ENCODE data around the gene THOC6. TPM values are rescaled to one million over a fixed set of nuclear protein-coding genes. Genes with fewer than 3 reads are reported as not detected.
"Not testable (repeated sequence)": the region's sequence is repeated elsewhere in the genome, so short reads cannot be mapped to it uniquely, and the experiment has no call there.

THOC6 gene
- total RNA-seq, 1 experiment from 2014 or later = 64.6 TPM

DNA sequence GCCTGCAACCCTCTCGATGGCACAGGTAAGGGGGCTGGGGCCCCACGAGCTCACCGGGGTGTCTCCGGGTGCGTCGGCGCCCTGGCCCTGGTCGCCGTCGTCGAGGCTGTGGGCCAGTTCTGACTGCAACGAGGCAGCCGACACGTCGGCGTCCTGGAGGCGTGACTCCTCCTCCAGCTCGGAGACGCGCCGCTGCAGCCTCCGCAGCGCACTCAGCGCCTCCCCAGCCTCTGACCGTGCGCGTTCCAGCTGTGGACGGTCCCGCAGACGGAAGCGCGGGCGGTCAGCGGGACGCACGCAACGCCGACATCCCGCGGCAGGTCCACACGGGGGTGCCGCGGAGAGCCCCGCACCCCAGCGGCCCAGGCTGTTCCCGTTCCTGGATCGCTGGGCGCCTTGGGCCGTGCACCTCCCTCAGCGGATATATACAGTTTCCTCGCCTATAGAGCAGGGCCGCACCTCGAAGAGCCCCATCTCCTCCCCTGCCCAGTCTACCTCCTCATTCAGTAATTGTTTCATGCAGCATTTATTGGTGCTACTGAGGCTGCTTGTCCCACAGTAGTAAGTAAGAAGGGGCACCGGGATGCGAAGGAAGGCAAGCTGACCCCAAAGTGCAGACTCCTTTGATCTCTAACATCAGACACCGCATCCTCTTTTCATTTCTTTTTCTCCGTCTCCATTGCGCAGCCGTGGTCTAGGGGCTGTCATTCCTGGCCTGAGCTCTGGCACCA is 5.8 kb downstream of the THOC6 start:
- DNase-seq (ENCODE audit: low read depth) = no peak

DNA sequence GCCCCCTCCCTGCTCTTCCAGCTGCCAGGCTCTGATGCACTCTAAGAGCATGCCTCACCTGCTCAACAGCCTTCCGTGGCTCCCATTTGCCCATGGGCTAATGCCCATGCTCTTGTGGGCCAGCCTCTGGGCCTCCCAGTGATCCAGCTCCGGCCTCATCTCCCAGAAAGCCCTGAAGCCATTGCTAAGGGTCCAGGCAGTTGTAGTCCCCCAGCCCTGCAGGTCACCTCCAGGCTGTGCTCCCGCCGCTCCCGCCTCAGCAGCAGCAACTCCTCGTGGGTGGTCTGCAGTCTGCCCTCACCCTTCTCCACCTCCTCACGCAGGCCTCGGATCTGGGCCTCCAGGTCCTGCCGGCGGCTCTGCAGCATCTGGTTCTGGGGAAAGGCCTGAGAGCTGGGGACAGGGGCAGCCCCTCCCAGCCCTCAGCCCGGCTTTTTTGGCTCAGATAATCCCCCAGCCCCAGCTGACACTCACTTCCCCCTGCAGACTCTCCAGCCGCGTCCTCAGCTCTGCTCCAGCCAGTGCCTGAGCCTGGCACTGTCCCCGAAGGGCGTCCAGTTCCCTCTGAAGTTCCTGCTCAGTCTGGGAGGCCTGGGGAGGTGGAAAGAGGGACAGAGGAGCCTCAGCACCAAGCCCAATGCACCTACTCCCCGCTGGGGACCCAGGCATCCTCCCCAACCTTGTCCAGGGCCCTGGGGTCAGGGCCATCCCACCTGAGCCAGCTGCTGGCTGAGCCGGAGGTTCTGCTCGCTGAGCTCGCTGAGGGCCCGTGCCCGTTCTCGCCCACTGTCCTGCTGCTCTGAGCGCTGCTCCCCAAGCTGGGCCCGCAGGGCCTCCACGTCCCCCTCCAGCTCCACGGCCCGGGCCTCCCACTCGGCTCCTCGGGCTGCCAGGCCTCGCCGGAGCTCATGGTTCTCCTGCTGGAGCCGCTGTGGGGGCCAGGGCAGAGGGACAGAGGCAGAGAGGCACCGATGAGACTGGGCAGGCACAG is 6.7 kb downstream of the THOC6 start:
- DNase-seq (ENCODE audit: low read depth) = no peak

DNA sequence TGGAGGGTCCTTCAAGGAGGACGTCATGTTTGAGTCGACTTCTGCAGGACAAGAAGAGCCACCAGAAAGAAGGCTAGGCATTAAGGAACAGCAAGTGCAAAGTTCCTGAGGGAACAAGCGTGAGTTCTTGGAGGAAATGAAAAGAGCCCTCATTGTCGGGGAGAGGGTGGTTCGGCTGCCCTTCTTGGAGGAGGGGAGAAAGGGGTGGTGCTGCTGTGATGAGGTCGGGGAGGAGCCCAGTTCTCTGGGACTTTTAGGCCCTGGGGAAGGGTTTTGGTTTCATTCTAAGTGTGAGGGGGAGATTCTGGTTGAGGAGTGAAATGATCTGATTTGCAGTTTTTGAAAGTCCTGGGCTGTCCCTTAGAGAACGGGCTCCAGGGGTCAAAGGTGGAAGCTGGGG is 8.8 kb downstream of the THOC6 start:
- no peak for DNase-seq (ENCODE audit: low read depth)

GRCh38 chr16:3035289-3035971 is 11.6 kb downstream of the THOC6 start:
- no peak for DNase-seq (ENCODE audit: low read depth)

GRCh38 chr16:3035972-3036725 is 12.3 kb downstream of the THOC6 start:
- no peak for DNase-seq (ENCODE audit: low read depth)

GRCh38 chr16:3036726-3037315 is 13.0 kb downstream of the THOC6 start, which contains the start of gene BICDL2:
Gene BICDL2, minus strand, starts transcription at chr16:3036944. Its CDS starts 1,448 bp downstream, at chr16:3035496.
- no peak for DNase-seq (ENCODE audit: low read depth)

GRCh38 chr16:3038256-3038655 is 14.4 kb downstream of the THOC6 start:
- no peak for DNase-seq (ENCODE audit: low read depth)

DNA sequence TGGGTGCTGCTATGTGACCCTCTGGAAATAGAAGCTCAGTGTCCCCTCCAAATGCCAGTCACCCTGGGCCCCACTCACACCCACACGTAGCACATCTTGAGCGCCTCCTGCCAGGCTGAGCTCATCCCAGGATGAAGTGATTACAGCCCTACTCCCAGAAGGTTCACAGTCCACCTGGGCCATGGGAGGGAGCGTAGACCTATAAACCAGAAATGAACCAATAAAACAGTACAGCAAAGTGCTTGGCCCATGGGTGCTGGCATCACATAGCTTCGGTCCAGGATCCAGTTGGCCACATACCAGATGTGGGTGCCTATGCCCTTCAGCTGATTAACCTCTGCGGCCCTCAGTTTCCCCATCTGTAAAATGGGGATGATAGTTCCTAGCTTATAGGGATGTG is 15.1 kb downstream of the THOC6 start:
- DNase-seq (ENCODE audit: low read depth) = no peak

DNA sequence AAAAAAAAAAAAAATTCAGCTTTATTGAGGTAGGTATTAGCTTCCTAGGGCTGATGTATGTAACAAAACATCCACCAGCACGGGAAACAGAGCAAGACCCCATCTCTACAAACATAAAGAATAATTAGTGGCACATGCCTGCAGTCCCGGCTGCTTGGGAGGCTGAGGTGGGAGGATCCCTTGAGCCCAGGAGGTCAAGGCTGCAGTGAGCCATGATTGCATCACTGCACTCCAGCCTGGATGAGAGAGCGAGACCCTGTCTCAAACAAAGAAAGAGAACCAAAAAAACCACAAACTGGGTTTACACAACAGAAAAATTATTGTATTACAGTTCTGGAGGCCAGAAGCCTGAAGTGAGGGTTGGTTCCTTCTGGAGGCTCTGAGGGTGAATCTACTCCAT is 18.5 kb downstream of the THOC6 start:
- no peak for DNase-seq (ENCODE audit: low read depth)

- no peak for DNase-seq (ENCODE audit: low read depth)
Measured at GRCh38 chr16:3044708-3045107, 20.9 kb downstream of the THOC6 start.

DNA sequence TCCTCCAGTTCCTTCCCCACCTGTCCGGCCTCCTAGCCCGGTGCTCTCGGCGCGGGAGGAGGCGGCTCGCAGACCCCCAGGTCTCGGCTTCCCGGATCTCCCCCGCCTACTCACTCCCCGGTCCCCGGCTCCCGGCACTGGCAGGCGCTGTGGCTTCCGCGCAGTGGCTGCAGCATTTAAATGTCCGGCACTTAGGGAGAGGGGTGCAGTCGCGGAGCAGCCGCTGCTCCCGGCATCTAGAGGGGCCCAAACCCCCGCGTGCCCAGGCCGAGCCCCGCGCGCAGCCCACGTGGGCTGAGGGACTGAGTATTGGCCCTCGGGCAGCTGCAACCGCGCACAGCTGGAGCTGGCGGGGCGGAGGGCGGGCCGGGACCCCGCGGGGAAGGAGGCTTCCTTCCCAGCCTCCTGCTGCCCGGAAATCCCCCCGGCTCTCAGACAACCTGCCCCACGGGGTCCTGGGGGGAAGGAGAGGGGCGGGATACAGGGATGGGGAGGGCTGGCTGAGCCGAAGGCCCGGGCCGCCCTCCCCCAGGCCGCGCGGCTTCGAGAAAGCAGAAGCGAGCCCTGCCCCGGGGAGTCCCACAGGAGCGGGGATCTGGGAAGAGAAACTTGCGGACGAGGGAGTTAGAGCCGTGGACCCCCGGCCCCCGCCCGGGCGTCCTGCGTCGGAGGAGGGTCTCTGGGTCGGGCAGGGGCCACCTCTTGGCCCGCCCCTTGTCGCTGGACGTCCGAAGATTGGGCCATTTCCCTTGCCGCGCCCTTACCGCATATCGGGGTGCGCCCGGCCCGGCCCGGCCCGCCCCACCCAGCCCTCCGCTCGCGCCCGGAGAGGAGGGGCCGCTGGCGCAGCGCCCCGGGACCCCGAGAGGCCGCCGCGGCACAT is 22.2 kb downstream of the THOC6 start, which contains the start of gene MMP25:
Gene MMP25 (plus strand): TSS at position 804 of the 883 bp plus-strand sequence. CDS start 357 bp downstream, outside the sequence.
- no peak for DNase-seq (ENCODE audit: low read depth)

DNA sequence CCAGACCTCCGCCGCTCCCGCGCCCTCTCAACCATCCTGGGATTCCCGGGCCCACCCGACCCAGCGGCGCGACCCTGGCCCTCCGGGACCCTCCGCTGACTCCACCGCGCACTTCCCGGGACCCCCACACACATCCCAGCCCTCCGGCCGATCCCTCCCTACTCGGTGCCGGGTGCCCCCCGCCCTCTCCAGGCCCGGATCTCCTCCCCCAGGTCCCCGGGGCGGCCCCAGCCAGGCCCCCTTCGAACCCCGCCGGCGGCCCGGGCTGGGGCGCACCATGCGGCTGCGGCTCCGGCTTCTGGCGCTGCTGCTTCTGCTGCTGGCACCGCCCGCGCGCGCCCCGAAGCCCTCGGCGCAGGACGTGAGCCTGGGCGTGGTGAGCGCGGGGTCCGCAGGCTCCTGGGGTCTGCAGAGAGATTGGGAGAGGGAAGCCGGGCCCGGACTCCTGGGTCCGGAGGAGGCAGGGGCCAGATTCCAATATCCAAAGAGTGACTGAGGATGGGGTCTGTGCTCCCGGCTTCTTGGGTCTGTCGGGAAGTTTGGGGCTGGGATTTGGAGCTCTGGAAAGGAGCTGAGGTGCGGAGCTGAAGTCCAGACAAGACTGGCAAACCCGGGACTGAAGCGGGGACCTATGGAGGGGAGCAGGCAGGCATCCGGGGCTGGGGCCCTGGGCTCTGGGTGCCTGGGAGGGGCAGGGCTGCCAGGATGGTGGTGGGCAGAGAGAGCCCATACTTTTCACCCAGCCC is 23.0 kb downstream of the THOC6 start:
- DNase-seq (ENCODE audit: low read depth) = no peak

- DNase-seq (ENCODE audit: low read depth) = no peak
Measured at GRCh38 chr16:3047387-3047720, 23.5 kb downstream of the THOC6 start.

DNA sequence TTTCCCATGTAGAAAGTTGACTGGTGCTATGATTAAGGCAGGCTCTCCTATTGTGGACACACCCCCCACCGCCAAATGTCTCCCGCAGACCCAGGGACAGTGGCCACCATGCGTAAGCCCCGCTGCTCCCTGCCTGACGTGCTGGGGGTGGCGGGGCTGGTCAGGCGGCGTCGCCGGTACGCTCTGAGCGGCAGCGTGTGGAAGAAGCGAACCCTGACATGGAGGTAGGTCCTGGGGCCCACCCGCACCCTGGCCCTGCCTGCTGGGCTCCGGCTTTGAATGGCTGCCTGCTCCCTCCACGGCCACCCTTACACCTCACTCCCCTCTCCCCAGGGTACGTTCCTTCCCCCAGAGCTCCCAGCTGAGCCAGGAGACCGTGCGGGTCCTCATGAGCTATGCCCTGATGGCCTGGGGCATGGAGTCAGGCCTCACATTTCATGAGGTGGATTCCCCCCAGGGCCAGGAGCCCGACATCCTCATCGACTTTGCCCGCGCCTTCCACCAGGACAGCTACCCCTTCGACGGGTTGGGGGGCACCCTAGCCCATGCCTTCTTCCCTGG is 26.2 kb downstream of the THOC6 start:
- DNase-seq (ENCODE audit: low read depth) = no peak

DNA sequence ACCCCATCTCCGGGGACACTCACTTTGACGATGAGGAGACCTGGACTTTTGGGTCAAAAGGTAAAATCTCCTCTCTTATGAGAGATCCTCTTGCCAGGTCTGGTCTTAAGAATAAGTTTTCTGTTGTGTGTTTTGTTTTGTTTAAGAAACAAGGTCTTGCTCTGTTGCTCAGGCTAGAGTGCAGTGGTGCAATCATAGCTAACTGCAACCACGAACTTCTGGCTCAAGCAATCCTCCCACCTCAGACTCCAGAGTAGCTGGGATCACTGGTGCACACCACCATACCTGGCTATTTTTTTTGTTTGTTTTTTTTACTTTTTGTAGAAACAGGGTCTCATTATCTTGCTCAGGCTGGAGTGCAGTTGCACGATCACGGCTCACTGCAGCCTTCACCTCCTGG is 26.7 kb downstream of the THOC6 start:
- no peak for DNase-seq (ENCODE audit: low read depth)

DNA sequence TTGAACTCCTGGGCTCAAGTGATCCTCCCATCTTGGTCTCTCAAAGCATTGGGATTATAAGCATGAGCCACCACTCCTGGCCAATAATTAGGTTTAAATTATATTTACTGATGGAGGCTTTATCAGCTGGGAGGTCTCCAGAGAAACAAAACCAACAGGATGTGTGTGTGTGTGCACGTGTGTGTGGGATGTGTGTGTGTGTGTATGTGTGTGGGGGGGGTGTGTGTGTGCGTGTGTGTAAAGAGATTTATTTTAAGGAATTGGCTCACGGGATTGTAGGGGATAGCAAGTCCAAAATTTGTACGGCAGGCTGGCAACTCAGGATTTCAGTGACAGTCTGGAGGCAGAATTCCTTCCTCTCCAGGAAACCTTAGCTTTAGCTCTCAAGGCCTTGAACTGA is 27.2 kb downstream of the THOC6 start:
- DNase-seq (ENCODE audit: low read depth) = no peak

GRCh38 chr16:3051494-3051893 is 27.7 kb downstream of the THOC6 start:
- DNase-seq (ENCODE audit: low read depth) = no peak

GRCh38 chr16:3052571-3053329 is 28.9 kb downstream of the THOC6 start:
- not testable (repeated sequence) for DNase-seq (ENCODE audit: low read depth)
